Measurements from ENCODE around the gene PIGH. TPM values are rescaled to one million over a fixed set of nuclear protein-coding genes. Genes with fewer than 3 reads are reported as not detected.

The PIGH gene
- total and polyA plus RNA-seq, 10 of the 15 experiments (the other 5 are each of a cell fraction or from before 2014, with no cell fraction given) = 15.5 to 46.6 (median 22.3) TPM

DNA sequence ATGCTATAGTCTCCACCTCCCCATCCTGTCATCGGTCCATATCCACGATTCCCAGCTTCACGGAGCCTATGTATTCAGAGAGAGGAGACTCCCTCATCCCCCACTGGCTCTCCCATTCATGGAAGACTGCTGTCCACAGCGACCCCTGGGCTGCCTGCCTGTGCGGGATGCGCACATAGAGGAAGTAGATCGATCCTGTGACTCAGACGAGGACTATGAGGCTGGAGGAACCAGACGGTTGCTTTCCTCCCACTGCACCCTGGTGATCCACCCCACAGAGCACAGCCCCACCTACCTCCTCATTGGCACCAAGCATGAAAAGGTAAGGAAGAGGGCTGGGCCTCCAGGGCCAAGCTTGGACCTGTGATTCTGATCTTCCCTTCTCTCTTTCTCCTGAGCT lies 24.4 kb downstream of the PIGH start (continued):
- TF ChIP-seq GATAD2B (conservative IDR thresholded peaks at IDR 0.05; ENCODE audit: low read depth) = no peak
- no peak for TF ChIP-seq NR2C1 (IDR thresholded peaks at IDR 0.05)
- no peak for TF ChIP-seq NFYB (IDR thresholded peaks at IDR 0.05; ENCODE audit: insufficient read depth, low read depth, low read length)

DNA sequence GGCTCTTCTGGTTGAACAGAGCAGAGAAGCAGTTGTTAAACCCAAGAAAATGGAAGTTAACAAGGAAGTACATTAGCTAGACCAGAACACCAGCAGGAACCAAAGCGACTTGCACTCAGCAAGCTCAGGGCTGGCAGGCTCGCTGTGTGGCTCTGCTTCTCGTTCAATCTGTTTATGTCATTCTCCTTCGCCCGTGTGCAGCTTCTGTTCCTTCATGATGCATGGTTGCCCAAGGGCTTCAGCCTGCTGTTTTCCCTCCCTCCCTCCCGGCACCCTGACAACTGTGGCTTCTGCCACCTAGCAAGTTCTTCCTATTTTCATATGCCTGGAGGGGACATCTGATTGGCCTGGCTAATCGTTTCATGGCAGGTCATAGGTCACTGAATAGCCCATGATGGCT lies 25.3 kb downstream of the PIGH start:
- ChIA-PET POLR2A (no interaction called here), CTCF (interaction anchor here (15.4 to 27.6 kb wide), 2 partner anchors 128 to 151 kb away, joined by 359 to 583 read pairs; partner anchors contain the start of gene RDH12), SMC1A (ENCODE audit: uncharacterized antibody, unreplicated experiment) (interaction anchor here (6.1 kb wide), 1 partner anchor 148 kb away, joined by 185 read pairs; no protein-coding TSS in a partner anchor), RAD21 (ENCODE audit: unreplicated experiment) (interaction anchor here (1.0 kb wide), 1 partner anchor 148 kb away, joined by 4 read pairs; no protein-coding TSS in a partner anchor)
- no peak overlapping the region for H3K27ac ChIP-seq (ENCODE audit: control insufficient read depth, insufficient read depth)
- no peaks in the 10 kb centered on the region for H3K79me2 ChIP-seq (ENCODE audit: control insufficient read depth, insufficient read depth, low read length)
- in situ Hi-C loops (cut with MboI) (no loop called here), intact Hi-C loops (cut with micrococcal nuclease; ENCODE audit: unreplicated experiment) (no loop called here)
- H3K27me3 ChIP-seq (replicated peaks in 1 of 2; ENCODE audit: control insufficient read depth in 2 of 2, insufficient read depth in 2 of 2, low read length in 1 of 2) = no peaks in the 10 kb centered on the region
- peaks cover 2% of the 10 kb centered on the region; the same call in 1 of the 2 replicates for H4K20me1 ChIP-seq (ENCODE audit: control insufficient read depth, insufficient read depth)
- H3K36me3 ChIP-seq (ENCODE audit: control insufficient read depth in 2 of 2, insufficient read depth in 2 of 2, low read length in 1 of 2) = no peaks in the 10 kb centered on the region
- WGBS (ENCODE audit: insufficient coverage, insufficient replicate concordance, low lambda C conversion rate, missing lambda C conversion rate) = 37% methylated on average over 6 of the region's 7 CpGs
- no peaks in the 10 kb centered on the region for H3K9me3 ChIP-seq (replicated peaks; ENCODE audit: control insufficient read depth, insufficient read depth, low read length)
- no peak overlapping the region for H3K4me3 ChIP-seq
- no peak for ATAC-seq
- H3K9ac ChIP-seq (ENCODE audit: control insufficient read depth, insufficient read depth, low read length) = no peak overlapping the region
- FAIRE-seq = no peak
- no peaks in the 10 kb centered on the region for H3K4me1 ChIP-seq (ENCODE audit: control insufficient read depth, insufficient read depth, low read length)
- no peak for DNase-seq (ENCODE audit: low read depth, low spot score)
- no peak overlapping the region for H3K4me2 ChIP-seq (ENCODE audit: control insufficient read depth, insufficient read depth)
- H2AFZ ChIP-seq (ENCODE audit: control insufficient read depth, low read depth, low read length) = no peak overlapping the region
- no TSS peak for BruUV-seq (replicated peaks)
- TF ChIP-seq TCF3 (IDR thresholded peaks at IDR 0.05; ENCODE audit: borderline replicate concordance, insufficient read depth, low read depth, low read length) (no peak), CHD4 (IDR thresholded peaks at IDR 0.05) (no peak), FOXK2 (IDR thresholded peaks at IDR 0.05) (no peak), ZNF274 (IDR thresholded peaks at IDR 0.05; ENCODE audit: insufficient read depth, insufficient read length) (no peak), BACH1 (IDR thresholded peaks at IDR 0.05; ENCODE audit: borderline replicate concordance) (no peak)
- TF ChIP-seq, protein P1, sequence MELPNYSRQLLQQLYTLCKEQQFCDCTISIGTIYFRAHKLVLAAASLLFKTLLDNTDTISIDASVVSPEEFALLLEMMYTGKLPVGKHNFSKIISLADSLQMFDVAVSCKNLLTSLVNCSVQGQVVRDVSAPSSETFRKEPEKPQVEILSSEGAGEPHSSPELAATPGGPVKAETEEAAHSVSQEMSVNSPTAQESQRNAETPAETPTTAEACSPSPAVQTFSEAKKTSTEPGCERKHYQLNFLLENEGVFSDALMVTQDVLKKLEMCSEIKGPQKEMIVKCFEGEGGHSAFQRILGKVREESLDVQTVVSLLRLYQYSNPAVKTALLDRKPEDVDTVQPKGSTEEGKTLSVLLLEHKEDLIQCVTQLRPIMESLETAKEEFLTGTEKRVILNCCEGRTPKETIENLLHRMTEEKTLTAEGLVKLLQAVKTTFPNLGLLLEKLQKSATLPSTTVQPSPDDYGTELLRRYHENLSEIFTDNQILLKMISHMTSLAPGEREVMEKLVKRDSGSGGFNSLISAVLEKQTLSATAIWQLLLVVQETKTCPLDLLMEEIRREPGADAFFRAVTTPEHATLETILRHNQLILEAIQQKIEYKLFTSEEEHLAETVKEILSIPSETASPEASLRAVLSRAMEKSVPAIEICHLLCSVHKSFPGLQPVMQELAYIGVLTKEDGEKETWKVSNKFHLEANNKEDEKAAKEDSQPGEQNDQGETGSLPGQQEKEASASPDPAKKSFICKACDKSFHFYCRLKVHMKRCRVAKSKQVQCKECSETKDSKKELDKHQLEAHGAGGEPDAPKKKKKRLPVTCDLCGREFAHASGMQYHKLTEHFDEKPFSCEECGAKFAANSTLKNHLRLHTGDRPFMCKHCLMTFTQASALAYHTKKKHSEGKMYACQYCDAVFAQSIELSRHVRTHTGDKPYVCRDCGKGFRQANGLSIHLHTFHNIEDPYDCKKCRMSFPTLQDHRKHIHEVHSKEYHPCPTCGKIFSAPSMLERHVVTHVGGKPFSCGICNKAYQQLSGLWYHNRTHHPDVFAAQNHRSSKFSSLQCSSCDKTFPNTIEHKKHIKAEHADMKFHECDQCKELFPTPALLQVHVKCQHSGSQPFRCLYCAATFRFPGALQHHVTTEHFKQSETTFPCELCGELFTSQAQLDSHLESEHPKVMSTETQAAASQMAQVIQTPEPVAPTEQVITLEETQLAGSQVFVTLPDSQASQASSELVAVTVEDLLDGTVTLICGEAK (IDR thresholded peaks at IDR 0.05; ENCODE audit: borderline replicate concordance) = no peak
- TF ChIP-seq, protein P2, sequence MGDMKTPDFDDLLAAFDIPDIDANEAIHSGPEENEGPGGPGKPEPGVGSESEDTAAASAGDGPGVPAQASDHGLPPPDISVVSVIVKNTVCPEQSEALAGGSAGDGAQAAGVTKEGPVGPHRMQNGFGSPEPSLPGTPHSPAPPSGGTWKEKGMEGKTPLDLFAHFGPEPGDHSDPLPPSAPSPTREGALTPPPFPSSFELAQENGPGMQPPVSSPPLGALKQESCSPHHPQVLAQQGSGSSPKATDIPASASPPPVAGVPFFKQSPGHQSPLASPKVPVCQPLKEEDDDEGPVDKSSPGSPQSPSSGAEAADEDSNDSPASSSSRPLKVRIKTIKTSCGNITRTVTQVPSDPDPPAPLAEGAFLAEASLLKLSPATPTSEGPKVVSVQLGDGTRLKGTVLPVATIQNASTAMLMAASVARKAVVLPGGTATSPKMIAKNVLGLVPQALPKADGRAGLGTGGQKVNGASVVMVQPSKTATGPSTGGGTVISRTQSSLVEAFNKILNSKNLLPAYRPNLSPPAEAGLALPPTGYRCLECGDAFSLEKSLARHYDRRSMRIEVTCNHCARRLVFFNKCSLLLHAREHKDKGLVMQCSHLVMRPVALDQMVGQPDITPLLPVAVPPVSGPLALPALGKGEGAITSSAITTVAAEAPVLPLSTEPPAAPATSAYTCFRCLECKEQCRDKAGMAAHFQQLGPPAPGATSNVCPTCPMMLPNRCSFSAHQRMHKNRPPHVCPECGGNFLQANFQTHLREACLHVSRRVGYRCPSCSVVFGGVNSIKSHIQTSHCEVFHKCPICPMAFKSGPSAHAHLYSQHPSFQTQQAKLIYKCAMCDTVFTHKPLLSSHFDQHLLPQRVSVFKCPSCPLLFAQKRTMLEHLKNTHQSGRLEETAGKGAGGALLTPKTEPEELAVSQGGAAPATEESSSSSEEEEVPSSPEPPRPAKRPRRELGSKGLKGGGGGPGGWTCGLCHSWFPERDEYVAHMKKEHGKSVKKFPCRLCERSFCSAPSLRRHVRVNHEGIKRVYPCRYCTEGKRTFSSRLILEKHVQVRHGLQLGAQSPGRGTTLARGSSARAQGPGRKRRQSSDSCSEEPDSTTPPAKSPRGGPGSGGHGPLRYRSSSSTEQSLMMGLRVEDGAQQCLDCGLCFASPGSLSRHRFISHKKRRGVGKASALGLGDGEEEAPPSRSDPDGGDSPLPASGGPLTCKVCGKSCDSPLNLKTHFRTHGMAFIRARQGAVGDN (IDR thresholded peaks at IDR 0.05) = no peak
- TF ChIP-seq, protein P3, sequence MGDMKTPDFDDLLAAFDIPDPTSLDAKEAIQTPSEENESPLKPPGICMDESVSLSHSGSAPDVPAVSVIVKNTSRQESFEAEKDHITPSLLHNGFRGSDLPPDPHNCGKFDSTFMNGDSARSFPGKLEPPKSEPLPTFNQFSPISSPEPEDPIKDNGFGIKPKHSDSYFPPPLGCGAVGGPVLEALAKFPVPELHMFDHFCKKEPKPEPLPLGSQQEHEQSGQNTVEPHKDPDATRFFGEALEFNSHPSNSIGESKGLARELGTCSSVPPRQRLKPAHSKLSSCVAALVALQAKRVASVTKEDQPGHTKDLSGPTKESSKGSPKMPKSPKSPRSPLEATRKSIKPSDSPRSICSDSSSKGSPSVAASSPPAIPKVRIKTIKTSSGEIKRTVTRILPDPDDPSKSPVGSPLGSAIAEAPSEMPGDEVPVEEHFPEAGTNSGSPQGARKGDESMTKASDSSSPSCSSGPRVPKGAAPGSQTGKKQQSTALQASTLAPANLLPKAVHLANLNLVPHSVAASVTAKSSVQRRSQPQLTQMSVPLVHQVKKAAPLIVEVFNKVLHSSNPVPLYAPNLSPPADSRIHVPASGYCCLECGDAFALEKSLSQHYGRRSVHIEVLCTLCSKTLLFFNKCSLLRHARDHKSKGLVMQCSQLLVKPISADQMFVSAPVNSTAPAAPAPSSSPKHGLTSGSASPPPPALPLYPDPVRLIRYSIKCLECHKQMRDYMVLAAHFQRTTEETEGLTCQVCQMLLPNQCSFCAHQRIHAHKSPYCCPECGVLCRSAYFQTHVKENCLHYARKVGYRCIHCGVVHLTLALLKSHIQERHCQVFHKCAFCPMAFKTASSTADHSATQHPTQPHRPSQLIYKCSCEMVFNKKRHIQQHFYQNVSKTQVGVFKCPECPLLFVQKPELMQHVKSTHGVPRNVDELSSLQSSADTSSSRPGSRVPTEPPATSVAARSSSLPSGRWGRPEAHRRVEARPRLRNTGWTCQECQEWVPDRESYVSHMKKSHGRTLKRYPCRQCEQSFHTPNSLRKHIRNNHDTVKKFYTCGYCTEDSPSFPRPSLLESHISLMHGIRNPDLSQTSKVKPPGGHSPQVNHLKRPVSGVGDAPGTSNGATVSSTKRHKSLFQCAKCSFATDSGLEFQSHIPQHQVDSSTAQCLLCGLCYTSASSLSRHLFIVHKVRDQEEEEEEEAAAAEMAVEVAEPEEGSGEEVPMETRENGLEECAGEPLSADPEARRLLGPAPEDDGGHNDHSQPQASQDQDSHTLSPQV (IDR thresholded peaks at IDR 0.05) = no peak
